Activated CD8-positive, alpha-beta T cell treated with anti-CD3 and anti-CD28 coated beads for 36 hours (primary cell): ENCODE data around the gene CTDSPL. TPM values are rescaled to one million over a fixed set of nuclear protein-coding genes. Genes with fewer than 3 reads are reported as not detected.

Experiments
- ATAC-seq: fragments of 200-7000 bp; cut with Tn5 transposase; one replicate; pipeline ENCODE4 v1.10.0; 2021; ENCODE audit warnings: mild to moderate bottlenecking, moderate library complexity
- CTCF ChIA-PET: fragments of 350-600 bp; sonication (Branson Sonifier 250); formaldehyde crosslinking; loops from one replicate; lab custom pipeline; 2021; ENCODE audit warnings: antibody characterized with exemption; lab: Charles Lee
- POLR2A ChIA-PET: fragments of 350-600 bp; sonication (Branson Sonifier 250); formaldehyde crosslinking; loops from one replicate; lab custom pipeline; 2021; ENCODE audit warnings: antibody characterized with exemption; lab: Charles Lee
- DNase-seq: peaks from one replicate; pipeline ENCODE4 v3.0.0-alpha.2; 2020
- H3K27ac Mint-ChIP-seq: one replicate; pipeline ENCODE4 v1.8.0; 2021; ENCODE audit warnings: mild to moderate bottlenecking, mixed read lengths
- H3K27me3 Mint-ChIP-seq: one replicate; pipeline ENCODE4 v1.8.0; 2021; ENCODE audit warnings: mixed read lengths
- H3K36me3 Mint-ChIP-seq: one replicate; pipeline ENCODE4 v1.8.0; 2021; ENCODE audit warnings: low read depth, mixed read lengths
- H3K4me1 Mint-ChIP-seq: one replicate; pipeline ENCODE4 v1.8.0; 2021; ENCODE audit warnings: low read depth, mixed read lengths
- H3K4me3 Mint-ChIP-seq: one replicate; pipeline ENCODE4 v1.8.0; 2021; ENCODE audit warnings: mild to moderate bottlenecking, moderate library complexity, mixed read lengths
- H3K9me3 Mint-ChIP-seq: one replicate; pipeline ENCODE4 v1.8.0; 2021; ENCODE audit warnings: mixed read lengths
- intact Hi-C: fragments of 100-400 bp; cut with micrococcal nuclease; formaldehyde crosslinking; loops from one replicate; pipeline ENCODE4 v1.10.0; 2022
- total RNA-seq, 2 experiments: library from RNA; stranded (reverse); gene quantifications; one replicate each; pipeline ENCODE4 v1.2.3, GENCODE V29; 2021
- TF ChIP-seq, protein P1 (sequence below): fragments of 200-600 bp; IDR thresholded peaks from one replicate; pipeline ENCODE4 v1.8.0; 2022; ENCODE audit warnings: antibody characterized with exemption, mild to moderate bottlenecking

Gene CTDSPL
- total RNA-seq, 2 experiments from 2014 or later: 1.2 to 1.7 TPM

DNA sequence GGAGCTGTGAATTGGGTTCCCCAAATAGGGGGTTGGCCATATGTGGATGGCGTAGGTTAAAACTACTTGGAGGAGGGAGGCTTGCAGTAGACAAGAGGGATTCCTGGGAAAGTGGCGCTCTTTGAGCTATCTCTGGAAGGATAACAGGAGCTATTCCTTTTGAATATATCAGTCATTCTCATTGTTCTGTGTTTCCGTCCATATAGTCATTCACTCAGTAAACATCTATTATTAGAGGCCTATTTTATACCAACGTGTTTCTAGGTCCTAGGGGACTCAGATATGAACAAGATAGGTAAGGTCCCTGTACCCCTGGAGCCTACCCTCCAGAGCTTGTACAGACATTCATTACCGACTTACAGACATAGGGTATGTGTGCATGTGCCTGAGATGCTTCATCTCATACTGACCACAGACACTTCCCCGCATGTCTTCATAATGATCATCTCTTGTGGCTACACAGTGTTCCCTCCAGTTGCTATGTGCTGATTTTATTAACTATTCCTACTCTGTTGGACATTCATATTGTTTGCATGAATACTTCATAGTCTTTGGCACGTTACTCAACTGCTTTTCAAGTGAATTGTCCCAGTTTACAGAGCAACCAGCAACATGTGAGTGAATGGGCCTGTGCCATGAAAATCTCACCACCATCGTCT, 73.1 kb downstream of the CTDSPL start:
- Mint-ChIP-seq H3K27ac (no peak overlapping the region), H3K4me1 (peaks cover 1% of the 10 kb centered on the region), H3K36me3 (no peaks in the 10 kb centered on the region), H3K4me3 (no peak overlapping the region), H3K9me3 (no peaks in the 10 kb centered on the region), H3K27me3 (no peaks in the 10 kb centered on the region)
- POLR2A ChIA-PET: no interaction called here
- TF ChIP-seq, protein P1, sequence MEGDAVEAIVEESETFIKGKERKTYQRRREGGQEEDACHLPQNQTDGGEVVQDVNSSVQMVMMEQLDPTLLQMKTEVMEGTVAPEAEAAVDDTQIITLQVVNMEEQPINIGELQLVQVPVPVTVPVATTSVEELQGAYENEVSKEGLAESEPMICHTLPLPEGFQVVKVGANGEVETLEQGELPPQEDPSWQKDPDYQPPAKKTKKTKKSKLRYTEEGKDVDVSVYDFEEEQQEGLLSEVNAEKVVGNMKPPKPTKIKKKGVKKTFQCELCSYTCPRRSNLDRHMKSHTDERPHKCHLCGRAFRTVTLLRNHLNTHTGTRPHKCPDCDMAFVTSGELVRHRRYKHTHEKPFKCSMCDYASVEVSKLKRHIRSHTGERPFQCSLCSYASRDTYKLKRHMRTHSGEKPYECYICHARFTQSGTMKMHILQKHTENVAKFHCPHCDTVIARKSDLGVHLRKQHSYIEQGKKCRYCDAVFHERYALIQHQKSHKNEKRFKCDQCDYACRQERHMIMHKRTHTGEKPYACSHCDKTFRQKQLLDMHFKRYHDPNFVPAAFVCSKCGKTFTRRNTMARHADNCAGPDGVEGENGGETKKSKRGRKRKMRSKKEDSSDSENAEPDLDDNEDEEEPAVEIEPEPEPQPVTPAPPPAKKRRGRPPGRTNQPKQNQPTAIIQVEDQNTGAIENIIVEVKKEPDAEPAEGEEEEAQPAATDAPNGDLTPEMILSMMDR: no peak
- DNase-seq: no peak
- CTCF ChIA-PET: interaction anchor here (1.2 kb wide), 1 partner anchor 35 kb away, joined by 3 read pairs; no protein-coding TSS in a partner anchor
- intact Hi-C loops: no loop called here
- ATAC-seq: no peak

DNA sequence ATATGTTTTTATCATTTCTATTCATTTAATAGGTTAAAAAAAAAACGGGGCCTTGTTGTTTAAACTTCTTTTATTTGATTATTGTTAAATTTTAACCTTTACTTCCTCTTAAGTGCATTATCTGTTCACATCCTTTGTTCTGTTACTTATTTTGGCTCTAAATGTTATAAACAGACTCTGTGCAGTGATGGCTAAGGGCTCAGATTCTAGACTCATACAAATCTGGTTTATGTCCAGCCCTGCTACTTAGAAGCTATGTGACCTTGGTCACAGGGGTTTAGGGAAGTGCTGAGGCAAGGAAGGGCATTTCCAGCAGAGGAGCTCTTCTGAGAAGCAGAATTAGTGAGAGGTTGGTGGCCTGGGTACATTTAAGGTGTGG, 73.6 kb downstream of the CTDSPL start:
- Mint-ChIP-seq H3K36me3 (no peaks in the 10 kb centered on the region), H3K4me1 (peaks cover 1% of the 10 kb centered on the region), H3K27me3 (no peaks in the 10 kb centered on the region), H3K4me3 (no peak overlapping the region), H3K27ac (no peak overlapping the region), H3K9me3 (no peaks in the 10 kb centered on the region)
- ATAC-seq (no peak), DNase-seq (no peak)
- POLR2A ChIA-PET: no interaction called here
- TF ChIP-seq, protein P1: no peak
- intact Hi-C loops: no loop called here
- CTCF ChIA-PET: no interaction called here

DNA sequence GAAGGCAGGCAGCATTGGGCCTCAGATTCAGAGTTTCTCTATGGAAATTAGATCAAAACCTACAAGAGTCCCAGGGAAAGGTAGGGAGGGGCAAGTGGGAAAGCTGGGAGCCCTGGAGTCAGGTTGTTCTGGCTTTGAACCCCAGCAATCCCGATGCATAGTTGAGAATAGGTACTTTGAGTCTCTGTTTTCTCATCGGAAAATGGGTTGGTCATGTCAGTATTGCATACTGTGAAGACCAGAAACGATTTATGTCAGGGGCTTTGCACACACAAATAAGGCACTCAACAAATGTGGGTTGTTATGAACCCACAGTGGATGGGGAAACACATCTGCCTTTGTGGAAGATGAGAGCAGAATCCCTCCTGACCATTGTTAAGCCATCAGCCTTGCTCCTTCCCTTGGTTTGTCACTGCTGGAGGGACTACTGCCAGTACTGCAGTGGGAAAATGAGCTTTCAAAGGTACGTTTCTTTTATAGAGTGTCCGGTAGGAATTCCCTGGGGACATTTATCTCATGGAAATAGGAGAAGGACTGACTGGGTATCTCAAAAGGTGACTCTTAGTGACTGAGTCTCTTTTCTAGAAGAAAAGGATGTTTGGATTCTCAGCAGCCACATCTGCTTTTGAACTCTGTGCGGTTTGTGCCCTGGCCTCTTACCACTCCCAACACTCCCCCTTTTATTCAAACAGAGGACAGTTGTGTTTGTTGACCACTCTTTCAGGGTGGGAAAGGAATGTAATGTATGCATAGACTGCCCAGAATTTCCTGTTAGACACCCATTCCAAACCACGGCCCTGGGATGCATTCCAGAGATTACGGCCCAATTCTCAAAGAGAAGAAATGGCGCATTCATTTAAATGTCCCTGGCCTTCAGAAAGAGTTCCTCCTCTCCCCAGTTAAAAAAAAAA, 74.3 kb downstream of the CTDSPL start:
- ChIA-PET POLR2A (no interaction called here), CTCF (no interaction called here)
- H3K27me3 Mint-ChIP-seq: no peaks in the 10 kb centered on the region
- H3K4me1 Mint-ChIP-seq: peaks cover 1% of the 10 kb centered on the region
- intact Hi-C loops: no loop called here
- ATAC-seq: no peak
- TF ChIP-seq, protein P1: no peak
- no peak for DNase-seq
- no peaks in the 10 kb centered on the region for H3K36me3 Mint-ChIP-seq
- H3K4me3 Mint-ChIP-seq: no peak overlapping the region
- H3K9me3 Mint-ChIP-seq: no peaks in the 10 kb centered on the region
- no peak overlapping the region for H3K27ac Mint-ChIP-seq

DNA sequence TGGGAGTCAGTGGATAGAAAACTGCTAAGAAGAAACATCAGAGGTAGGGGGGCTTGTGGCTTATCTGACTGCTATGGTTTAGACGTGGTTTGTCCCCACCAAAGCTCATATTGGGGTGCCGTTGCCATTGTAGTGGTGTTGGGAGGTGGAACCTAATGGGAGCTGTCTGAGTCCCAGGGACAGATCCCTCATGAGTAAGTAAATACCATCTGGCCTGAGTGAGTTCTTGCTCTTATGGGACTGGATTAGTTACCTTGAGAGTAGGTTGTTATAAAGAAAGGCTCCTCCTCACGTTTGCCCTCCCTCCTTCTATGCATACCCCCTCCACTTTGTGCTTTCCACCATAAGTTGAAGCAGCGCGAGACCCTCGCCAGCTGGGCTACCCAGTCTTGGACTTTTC, 75.5 kb downstream of the CTDSPL start:
- Mint-ChIP-seq H3K27ac (no peak overlapping the region), H3K4me1 (no peaks in the 10 kb centered on the region), H3K36me3 (no peaks in the 10 kb centered on the region), H3K27me3 (no peaks in the 10 kb centered on the region), H3K9me3 (no peaks in the 10 kb centered on the region), H3K4me3 (no peak overlapping the region)
- POLR2A ChIA-PET: no interaction called here
- no peak for ATAC-seq
- DNase-seq: no peak
- CTCF ChIA-PET: interaction anchor here (1.5 to 2.7 kb wide), 3 partner anchors 14 to 37 kb away, joined by 4 to 19 read pairs (median 5); no protein-coding TSS in a partner anchor
- TF ChIP-seq, protein P1: no peak
- intact Hi-C loops: no loop called here

DNA sequence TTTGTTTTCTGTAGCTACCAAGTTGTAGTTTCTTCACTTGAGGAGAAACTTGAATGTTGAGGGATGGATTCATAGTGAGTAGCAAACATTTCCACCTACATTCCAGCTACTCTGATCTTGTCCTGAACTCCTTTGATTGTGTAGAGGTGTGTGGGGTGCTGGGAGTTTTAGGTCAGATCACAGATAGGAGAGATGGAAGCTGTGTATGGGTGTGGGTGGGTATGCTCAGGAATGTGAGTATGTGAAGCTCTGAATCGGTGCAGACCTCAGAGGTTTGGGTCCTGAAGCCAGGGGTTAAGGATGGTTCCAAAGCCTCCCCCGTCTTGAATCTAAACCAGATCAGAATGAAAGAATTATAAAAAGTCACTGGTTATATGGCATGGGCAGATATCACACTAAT, 76.3 kb downstream of the CTDSPL start:
- TF ChIP-seq, protein P1: no peak
- intact Hi-C loops: no loop called here
- Mint-ChIP-seq H3K36me3 (no peaks in the 10 kb centered on the region), H3K4me1 (no peaks in the 10 kb centered on the region), H3K4me3 (no peak overlapping the region), H3K9me3 (no peaks in the 10 kb centered on the region), H3K27ac (no peak overlapping the region), H3K27me3 (no peaks in the 10 kb centered on the region)
- ChIA-PET POLR2A (no interaction called here), CTCF (interaction anchor here (1.5 to 2.7 kb wide), 4 partner anchors 15 to 82 kb away, joined by 4 to 19 read pairs (median 7); no protein-coding TSS in a partner anchor)
- no peak for DNase-seq
- ATAC-seq: no peak
